Epithelial cell of esophagus (primary cell): ENCODE results near the gene HCFC1.

Experiments
- DNase-seq: peaks from one replicate; pipeline ENCODE4 v3.0.0; 2010; ENCODE audit warnings: low read depth
- H3K4me3 ChIP-seq: 2 replicates; pipeline ENCODE4 v1.5.1; 2011; ENCODE audit warnings: mild to moderate bottlenecking, low read length, control low read depth
- CTCF ChIP-seq: IDR thresholded peaks from 2 replicates; pipeline ENCODE4 v1.5.1; 2011; ENCODE audit warnings: low read depth, mild to moderate bottlenecking, low read length, control low read depth, inconsistent platforms; ENCODE audit not compliant: insufficient read depth; ENCODE audit errors: missing control alignments

HCFC1 gene

GRCh38 chrX:153902385-153902784 lies 69.2 kb downstream of the HCFC1 start:
- H3K4me3 ChIP-seq: no peak overlapping the region
- peak; percentile 17 for DNase-seq
- no peak for TF ChIP-seq CTCF

- no peak overlapping the region for H3K4me3 ChIP-seq
- TF ChIP-seq CTCF: no peak
- no peak for DNase-seq
Observed at GRCh38 chrX:153901753-153902140, 69.9 kb downstream of the HCFC1 start.

- no peak overlapping the region for H3K4me3 ChIP-seq
- peak; percentile 84 for DNase-seq
- no peak for TF ChIP-seq CTCF
Observed at GRCh38 chrX:153900831-153901752, 70.5 kb downstream of the HCFC1 start.

GRCh38 chrX:153897899-153898298 lies 73.7 kb downstream of the HCFC1 start:
- no peak for TF ChIP-seq CTCF

More at GRCh38 chrX:153897899-153898298, 73.7 kb downstream of the HCFC1 start:
- no peak overlapping the region for H3K4me3 ChIP-seq
- DNase-seq: no peak
